ENCODE results near the gene RTF2. TPM values are rescaled to one million over a fixed set of nuclear protein-coding genes. Genes with fewer than 3 reads are reported as not detected.

RTF2 gene
- polyA plus RNA-seq, 1 donor from 2014 or later: 127 TPM

GRCh38 chr20:56504373-56505005 lies 36.1 kb downstream of the RTF2 start:
- Histone ChIP-seq H3K9me2 (ENCODE audit: insufficient read depth, low read length) (no peaks in the 10 kb centered on the region), H4K20me1 (ENCODE audit: insufficient read depth) (no peaks in the 10 kb centered on the region), H3K27ac (ENCODE audit: low read length) (no peak overlapping the region), H3K9ac (ENCODE audit: low read length) (no peak overlapping the region), H3F3A (ENCODE audit: insufficient read depth, low read length, poor library complexity, severe bottlenecking) (no peaks in the 10 kb centered on the region), H3K27me3 (ENCODE audit: insufficient read depth, low read depth, low read length) (no peaks in the 10 kb centered on the region), H3K36me3 (ENCODE audit: insufficient read depth, low read length) (no peaks in the 10 kb centered on the region), H3K4me3 (ENCODE audit: low read length) (no peak overlapping the region), H3K79me2 (replicated peaks; ENCODE audit: insufficient read depth, low read length) (no peaks in the 10 kb centered on the region), H3K4me2 (ENCODE audit: low read length) (no peak overlapping the region), H2AFZ (ENCODE audit: low read depth, low read length) (no peak overlapping the region), H3K9me3 (ENCODE audit: low read length) (no peaks in the 10 kb centered on the region)
- TF ChIP-seq POLR2AphosphoS5 (IDR thresholded peaks at IDR 0.05) (no peak), EP300 (conservative IDR thresholded peaks at IDR 0.05; ENCODE audit: poor library complexity, severe bottlenecking) (no peak), CTCF (IDR thresholded peaks at IDR 0.05; ENCODE audit: poor library complexity, severe bottlenecking) (no peak)

- H3K79me2 ChIP-seq (replicated peaks; ENCODE audit: insufficient read depth, low read length): no peaks in the 10 kb centered on the region
- no peak overlapping the region for H3K27ac ChIP-seq (ENCODE audit: low read length)
- H3K27me3 ChIP-seq (ENCODE audit: insufficient read depth, low read depth, low read length): no peaks in the 10 kb centered on the region
- no peaks in the 10 kb centered on the region for H3K9me3 ChIP-seq (ENCODE audit: low read length)
- no peaks in the 10 kb centered on the region for H3K9me2 ChIP-seq (ENCODE audit: insufficient read depth, low read length)
- TF ChIP-seq CTCF (IDR thresholded peaks at IDR 0.05; ENCODE audit: poor library complexity, severe bottlenecking) (no peak), MXI1 (conservative IDR thresholded peaks at IDR 0.05; ENCODE audit: poor library complexity, severe bottlenecking) (no peak), RAD21 (conservative IDR thresholded peaks at IDR 0.05) (no peak), TAF1 (IDR thresholded peaks at IDR 0.05; ENCODE audit: low read depth) (no peak), POLR2AphosphoS5 (IDR thresholded peaks at IDR 0.05) (no peak), REST (IDR thresholded peaks at IDR 0.05; ENCODE audit: borderline replicate concordance) (no peak), EP300 (conservative IDR thresholded peaks at IDR 0.05; ENCODE audit: poor library complexity, severe bottlenecking) (no peak), EZH2 (IDR thresholded peaks at IDR 0.05; ENCODE audit: borderline replicate concordance, insufficient read depth, low read length, poor library complexity, severe bottlenecking) (no peak), SMC3 (conservative IDR thresholded peaks at IDR 0.05; ENCODE audit: poor library complexity) (no peak)
- no peak overlapping the region for H3K9ac ChIP-seq (ENCODE audit: low read length)
- no peak overlapping the region for H2AFZ ChIP-seq (ENCODE audit: low read depth, low read length)
- H3K36me3 ChIP-seq (ENCODE audit: insufficient read depth, low read length): no peaks in the 10 kb centered on the region
- no peak overlapping the region for H3K4me3 ChIP-seq (ENCODE audit: low read length)
- no peaks in the 10 kb centered on the region for H3F3A ChIP-seq (ENCODE audit: insufficient read depth, low read length, poor library complexity, severe bottlenecking)
- H4K20me1 ChIP-seq (ENCODE audit: insufficient read depth): no peaks in the 10 kb centered on the region
- H3K4me2 ChIP-seq (ENCODE audit: low read length): no peak overlapping the region
Observed at GRCh38 chr20:56506103-56506502, 37.7 kb downstream of the RTF2 start.
